Fibroblast of lung (primary cell): ENCODE measurements around the gene SFI1. TPM values are rescaled to one million over a fixed set of nuclear protein-coding genes. Genes with fewer than 3 reads are reported as not detected.

Experiments
- DNase-seq, 2 donors: peaks; one replicate each; pipeline versions ENCODE4 v3.0.0 to v3.0.0-alpha.2; 2010; ENCODE audit warnings: low read depth in 2 of 2
- H2AFZ ChIP-seq: 2 replicates; pipeline ENCODE4 v1.5.1; 2012; ENCODE audit warnings: low read length, control low read depth, inconsistent platforms
- H3K27ac ChIP-seq: 2 replicates; pipeline ENCODE4 v1.5.1; 2011; ENCODE audit warnings: low read length, control low read depth; ENCODE audit not compliant: insufficient read depth
- H3K27me3 ChIP-seq: 2 replicates; pipeline ENCODE4 v1.5.1; 2011; ENCODE audit warnings: mild to moderate bottlenecking, low read length; ENCODE audit not compliant: control insufficient read depth, insufficient read depth
- H3K36me3 ChIP-seq: 2 replicates; pipeline ENCODE4 v1.5.1; 2011; ENCODE audit warnings: low read length; ENCODE audit not compliant: control insufficient read depth, insufficient read depth
- H3K4me1 ChIP-seq: 2 replicates; pipeline ENCODE4 v1.5.1; 2011; ENCODE audit warnings: low read length; ENCODE audit not compliant: control insufficient read depth, insufficient read depth; ENCODE audit errors: extremely low read depth
- H3K4me2 ChIP-seq: 2 replicates; pipeline ENCODE4 v1.5.1; 2011; ENCODE audit warnings: low read length, control low read depth; ENCODE audit not compliant: insufficient read depth; ENCODE audit errors: extremely low read depth
- H3K4me3 ChIP-seq, 4 experiments: fragments of 200-600 bp in 1 of 4; sonication (generic) in 1 of 4; replicated peaks in 1 of 4; 2 replicates each; pipeline ENCODE4 v1.5.1; 2011 to 2016; ENCODE audit warnings: low read length in 4 of 4, low read depth in 3 of 4, mild to moderate bottlenecking in 3 of 4, control low read depth in 2 of 4, inconsistent platforms in 1 of 4, mixed read lengths in 1 of 4; ENCODE audit not compliant: insufficient read depth in 1 of 4; ENCODE audit errors: control extremely low read depth in 1 of 4
- H3K79me2 ChIP-seq: 2 replicates; pipeline ENCODE4 v1.5.1; 2012; ENCODE audit warnings: mild to moderate bottlenecking, low read length, inconsistent platforms; ENCODE audit not compliant: control insufficient read depth, insufficient read depth
- H3K9ac ChIP-seq: 2 replicates; pipeline ENCODE4 v1.5.1; 2011; ENCODE audit warnings: mild to moderate bottlenecking, low read length, control low read depth; ENCODE audit not compliant: insufficient read depth
- H3K9me3 ChIP-seq: 2 replicates; pipeline ENCODE4 v1.5.1; 2012; ENCODE audit warnings: low read depth, low read length; ENCODE audit not compliant: control insufficient read depth, insufficient read depth
- H4K20me1 ChIP-seq: 2 replicates; pipeline ENCODE4 v1.5.1; 2011; ENCODE audit warnings: low read length; ENCODE audit not compliant: control insufficient read depth, insufficient read depth; ENCODE audit errors: extremely low read depth
- CTCF ChIP-seq, 2 donors: IDR thresholded peaks in 1 of 2; conservative IDR thresholded peaks in 1 of 2; 1 replicate in 1 of 2; 2 replicates in 1 of 2; pipeline ENCODE4 v1.5.1; 2011 to 2012; ENCODE audit warnings: low read length in 2 of 2, control low read depth in 1 of 2, inconsistent platforms in 1 of 2, low read depth in 1 of 2, mild to moderate bottlenecking in 1 of 2
- EZH2 ChIP-seq: IDR thresholded peaks from 2 replicates; pipeline ENCODE4 v1.5.1; 2012; ENCODE audit warnings: low read length, control low read depth, mild to moderate bottlenecking; ENCODE audit errors: missing control alignments
- polyA plus RNA-seq, 2 donors: library from polyadenylated mRNA; depleted of rRNA in 1 of 2; stranded (reverse) in 1 of 2; unstranded in 1 of 2; fragments of >200 nt; gene quantifications; 2 replicates each; pipeline ENCODE4 v1.2.1, GENCODE V29; 2011 to 2012; ENCODE audit warnings: missing spikeins in 1 of 2
- total RNA-seq: library from RNA; depleted of rRNA; stranded (reverse); fragments of >200 nt; gene quantifications from 2 replicates; pipeline ENCODE4 v1.2.1, GENCODE V29; 2014

The SFI1 gene
- total and polyA plus RNA-seq, 2 donors (not counting 1 experiment from before 2014, with no cell fraction given): 3.6 to 11.4 TPM

GRCh38 chr22:31540966-31541365 lies 44.6 kb downstream of the SFI1 start:
- Histone ChIP-seq H2AFZ (no peak overlapping the region), H3K4me1 (no peaks in the 10 kb centered on the region), H3K27ac (no peak overlapping the region), H3K79me2 (no peaks in the 10 kb centered on the region), H3K4me2 (no peak overlapping the region), H3K4me3 (no peak overlapping the region), H4K20me1 (no peaks in the 10 kb centered on the region), H3K9ac (no peak overlapping the region), H3K9me3 (no peaks in the 10 kb centered on the region), H3K27me3 (no peaks in the 10 kb centered on the region), H3K36me3 (no peaks in the 10 kb centered on the region)
- no peak for DNase-seq
- no peak for TF ChIP-seq CTCF (conservative IDR thresholded peaks at IDR 0.05 in 1 of 2, IDR thresholded peaks at IDR 0.05 in 1 of 2; ENCODE audit: low read depth in 1 of 2, low read length in 2 of 2)

- Histone ChIP-seq H2AFZ (no peak overlapping the region), H3K27ac (no peak overlapping the region), H4K20me1 (no peaks in the 10 kb centered on the region), H3K79me2 (no peaks in the 10 kb centered on the region), H3K36me3 (no peaks in the 10 kb centered on the region), H3K27me3 (no peaks in the 10 kb centered on the region), H3K9me3 (no peaks in the 10 kb centered on the region), H3K4me2 (no peak overlapping the region), H3K4me1 (no peaks in the 10 kb centered on the region), H3K4me3 (no peak overlapping the region), H3K9ac (no peak overlapping the region)
- no peak for TF ChIP-seq EZH2
- no peak for TF ChIP-seq CTCF (conservative IDR thresholded peaks at IDR 0.05 in 1 of 2, IDR thresholded peaks at IDR 0.05 in 1 of 2; ENCODE audit: low read depth in 1 of 2, low read length in 2 of 2)
- peak in 1 of 2 donors; percentile 16 for DNase-seq
Measured at GRCh38 chr22:31544481-31545480, 48.4 kb downstream of the SFI1 start.

GRCh38 chr22:31550871-31551370 lies 54.6 kb downstream of the SFI1 start:
- DNase-seq: no peak
- no peaks in the 10 kb centered on the region for H3K36me3 ChIP-seq
- H3K79me2 ChIP-seq: no peaks in the 10 kb centered on the region
- TF ChIP-seq EZH2: no peak
- no peak for TF ChIP-seq CTCF (conservative IDR thresholded peaks at IDR 0.05 in 1 of 2, IDR thresholded peaks at IDR 0.05 in 1 of 2; ENCODE audit: low read depth in 1 of 2, low read length in 2 of 2)
- H3K27me3 ChIP-seq: no peaks in the 10 kb centered on the region
- no peak overlapping the region for H3K9ac ChIP-seq
- H2AFZ ChIP-seq: no peak overlapping the region
- H3K27ac ChIP-seq: no peak overlapping the region
- H3K4me3 ChIP-seq: no peak overlapping the region
- H4K20me1 ChIP-seq: no peaks in the 10 kb centered on the region
- H3K4me2 ChIP-seq: no peak overlapping the region
- H3K9me3 ChIP-seq: no peaks in the 10 kb centered on the region
- no peaks in the 10 kb centered on the region for H3K4me1 ChIP-seq
